BLaER1 treated with 17β-estradiol and CSF1 and Interleukin-3, amounts not matched to agents 10 nM and 100 nM (cell line): ENCODE results near the gene NELL2.

Experiments
- H3K27ac ChIP-seq, 11 experiments: shearing (Covaris generic); formaldehyde crosslinking; 2 replicates each; pipeline ENCODE4 v1.8.1; 2022
- H3K27me3 ChIP-seq, 11 experiments: shearing (Covaris generic); formaldehyde crosslinking; 2 replicates each; pipeline ENCODE4 v1.8.1; 2022
- H3K36me3 ChIP-seq, 11 experiments: shearing (Covaris generic); formaldehyde crosslinking; 2 replicates each; pipeline ENCODE4 v1.8.1; 2022
- H3K4me1 ChIP-seq, 10 experiments: shearing (Covaris generic); formaldehyde crosslinking; 2 replicates each; pipeline ENCODE4 v1.8.1; 2022
- H3K4me2 ChIP-seq, 11 experiments: shearing (Covaris generic); formaldehyde crosslinking; 2 replicates each; pipeline ENCODE4 v1.8.1; 2022
- H3K4me3 ChIP-seq, 10 experiments: shearing (Covaris generic); formaldehyde crosslinking; 2 replicates each; pipeline ENCODE4 v1.8.1; 2022
- H3K9ac ChIP-seq, 11 experiments: shearing (Covaris generic); formaldehyde crosslinking; 2 replicates each; pipeline ENCODE4 v1.8.1; 2022
- H3K9me3 ChIP-seq, 11 experiments: shearing (Covaris generic); formaldehyde crosslinking; replicated peaks in 1 of 11; 2 replicates each; pipeline ENCODE4 v1.8.1; 2022
- H4K20me1 ChIP-seq, 11 experiments: shearing (Covaris generic); formaldehyde crosslinking; 2 replicates each; pipeline ENCODE4 v1.8.1; 2022
- Cebpa-rat ChIP-seq, 11 experiments: shearing (Covaris generic); IDR thresholded peaks; 2 replicates each; pipeline ENCODE4 v1.8.1; 2022

Gene NELL2

DNA sequence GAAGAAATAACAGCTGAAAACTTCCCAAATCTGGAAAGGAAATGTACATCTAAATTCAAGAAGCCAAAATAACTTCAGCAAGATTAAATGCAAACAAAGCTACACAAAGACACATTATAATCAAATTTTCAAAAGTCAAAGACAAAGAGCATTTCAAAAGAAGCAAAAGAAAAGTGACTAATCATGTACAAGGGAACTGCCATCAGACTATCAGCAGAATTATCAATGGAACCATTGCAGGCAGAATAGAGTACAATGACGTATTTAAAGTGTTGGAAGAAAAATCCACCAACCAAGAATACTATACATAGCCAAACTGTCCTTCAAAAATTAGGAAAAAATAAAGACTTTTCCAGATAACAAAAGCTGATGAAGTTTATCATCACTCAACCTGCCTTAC is 147.5 kb downstream of the NELL2 start:
- Histone ChIP-seq H3K9me3 (peaks cover 16 to 48% (median 30%) of the 10 kb centered on the region in 11 experiments), H3K4me3 (no peak overlapping the region), H3K27ac (no peak overlapping the region), H3K4me1 (peaks cover 0 to 16% (median 0%) of the 10 kb centered on the region in 10 experiments; a peak in 4 of 20 replicates), H3K4me2 (no peak overlapping the region), H3K9ac (no peak overlapping the region), H4K20me1 (no peaks in the 10 kb centered on the region), H3K27me3 (no peaks in the 10 kb centered on the region), H3K36me3 (no peaks in the 10 kb centered on the region)
- TF ChIP-seq Cebpa-rat (IDR thresholded peaks at IDR 0.05): no peak

DNA sequence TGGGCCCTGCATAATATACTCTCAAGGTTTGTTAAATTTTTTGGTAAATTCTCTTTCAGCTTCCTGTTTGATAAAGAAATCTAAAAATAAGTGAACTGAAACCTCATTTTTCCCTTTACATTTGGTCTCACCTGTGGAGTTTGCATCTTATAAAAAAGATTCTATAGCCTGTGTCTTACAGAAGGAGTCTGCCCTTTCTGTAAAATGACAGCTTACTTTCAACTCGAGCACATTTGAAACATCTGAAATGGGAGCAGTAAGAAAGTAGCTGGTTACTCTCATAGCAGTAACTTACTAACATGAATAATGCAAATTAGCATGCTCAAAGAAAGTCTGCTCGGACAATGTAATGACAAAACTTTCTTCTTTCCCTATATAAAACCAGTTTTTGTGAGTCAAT is 155.8 kb downstream of the NELL2 start:
- Histone ChIP-seq H3K27me3 (no peaks in the 10 kb centered on the region), H3K27ac (no peak overlapping the region), H3K4me2 (no peak overlapping the region), H3K36me3 (no peaks in the 10 kb centered on the region), H4K20me1 (no peaks in the 10 kb centered on the region), H3K4me3 (no peak overlapping the region), H3K9me3 (peaks cover 0 to 6% (median 0%) of the 10 kb centered on the region in 11 experiments; a peak in 3 of 22 replicates), H3K9ac (no peak overlapping the region), H3K4me1 (no peaks in the 10 kb centered on the region)
- TF ChIP-seq Cebpa-rat (IDR thresholded peaks at IDR 0.05): no peak

DNA sequence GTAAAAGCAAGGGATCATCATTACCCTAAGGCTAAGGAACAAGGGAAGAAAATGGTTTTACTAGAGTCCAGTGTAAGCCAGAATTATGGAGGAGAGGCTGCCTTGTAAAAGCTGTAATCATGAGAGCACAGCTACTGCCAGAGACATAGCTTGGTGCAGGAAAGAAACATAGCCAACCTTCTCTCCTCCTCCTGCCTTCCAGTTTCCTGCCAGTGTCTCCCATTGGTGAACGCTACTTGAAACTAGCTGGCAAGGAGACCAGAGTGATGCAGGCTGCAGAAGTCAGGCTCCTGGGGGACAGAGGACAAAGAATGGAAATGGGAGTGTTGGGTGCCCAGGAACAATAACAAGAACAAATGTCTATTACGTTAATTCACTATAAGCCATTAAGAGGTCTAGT is 158.5 kb downstream of the NELL2 start:
- Histone ChIP-seq H3K9ac (no peak overlapping the region), H3K27ac (no peak overlapping the region)

DNA sequence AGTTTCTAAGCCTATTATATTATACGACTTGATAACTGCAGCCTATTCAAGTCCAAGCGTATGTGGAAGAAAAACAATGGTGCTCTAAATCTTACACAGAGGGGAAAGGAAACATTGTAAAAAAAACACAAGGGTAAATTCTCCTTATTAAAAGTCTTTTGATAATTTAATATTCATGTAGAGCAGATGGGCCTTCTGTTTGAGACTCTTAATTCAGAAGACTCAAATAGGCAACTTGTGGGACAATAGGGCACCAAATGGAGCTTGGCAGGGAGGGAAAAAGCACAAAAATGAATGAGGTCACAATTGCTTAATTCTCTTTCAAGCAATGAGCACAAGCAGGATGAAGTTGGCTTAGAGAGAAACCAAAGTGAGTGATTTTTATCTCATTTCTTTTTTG is 159.4 kb downstream of the NELL2 start:
- no peak overlapping the region for H3K27ac ChIP-seq
- H3K9ac ChIP-seq: no peak overlapping the region
- no peaks in the 10 kb centered on the region for H3K4me1 ChIP-seq
- no peak overlapping the region for H3K4me2 ChIP-seq
- H3K4me3 ChIP-seq: no peak overlapping the region
- no peaks in the 10 kb centered on the region for H3K9me3 ChIP-seq
- H4K20me1 ChIP-seq: no peaks in the 10 kb centered on the region
- no peaks in the 10 kb centered on the region for H3K36me3 ChIP-seq
- no peak for TF ChIP-seq Cebpa-rat (IDR thresholded peaks at IDR 0.05)
- no peaks in the 10 kb centered on the region for H3K27me3 ChIP-seq

More for the DNA sequence above, 158.5 kb downstream of the NELL2 start:
- Histone ChIP-seq H3K4me2 (no peak overlapping the region), H3K9me3 (no peaks in the 10 kb centered on the region), H4K20me1 (no peaks in the 10 kb centered on the region), H3K27me3 (no peaks in the 10 kb centered on the region), H3K4me3 (no peak overlapping the region), H3K36me3 (no peaks in the 10 kb centered on the region), H3K4me1 (no peaks in the 10 kb centered on the region)
- no peak for TF ChIP-seq Cebpa-rat (IDR thresholded peaks at IDR 0.05)

DNA sequence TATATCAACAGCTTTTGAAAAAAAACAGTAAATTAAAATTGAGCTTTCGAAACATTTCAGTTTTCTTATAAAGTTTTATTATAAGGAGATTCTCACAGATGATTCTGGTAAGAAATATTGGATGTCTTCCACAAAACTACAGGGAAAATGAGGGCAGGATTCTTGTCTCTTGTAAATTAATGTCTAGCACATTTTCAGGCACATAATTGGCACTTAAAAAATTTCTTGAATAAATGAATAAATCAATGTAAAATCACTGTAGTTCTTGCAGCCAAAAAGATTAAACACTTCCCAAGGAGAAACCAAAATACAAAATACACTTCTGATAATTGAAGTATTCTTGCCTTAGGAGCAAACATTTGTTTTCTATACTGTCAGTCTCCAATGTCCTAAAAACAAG is 164.4 kb downstream of the NELL2 start:
- Histone ChIP-seq H3K27ac (no peak overlapping the region), H3K4me1 (no peaks in the 10 kb centered on the region), H3K9me3 (no peaks in the 10 kb centered on the region), H3K27me3 (no peaks in the 10 kb centered on the region), H3K4me3 (no peak overlapping the region), H3K9ac (no peak overlapping the region), H4K20me1 (no peaks in the 10 kb centered on the region), H3K36me3 (no peaks in the 10 kb centered on the region), H3K4me2 (no peak overlapping the region)
- no peak for TF ChIP-seq Cebpa-rat (IDR thresholded peaks at IDR 0.05)

DNA sequence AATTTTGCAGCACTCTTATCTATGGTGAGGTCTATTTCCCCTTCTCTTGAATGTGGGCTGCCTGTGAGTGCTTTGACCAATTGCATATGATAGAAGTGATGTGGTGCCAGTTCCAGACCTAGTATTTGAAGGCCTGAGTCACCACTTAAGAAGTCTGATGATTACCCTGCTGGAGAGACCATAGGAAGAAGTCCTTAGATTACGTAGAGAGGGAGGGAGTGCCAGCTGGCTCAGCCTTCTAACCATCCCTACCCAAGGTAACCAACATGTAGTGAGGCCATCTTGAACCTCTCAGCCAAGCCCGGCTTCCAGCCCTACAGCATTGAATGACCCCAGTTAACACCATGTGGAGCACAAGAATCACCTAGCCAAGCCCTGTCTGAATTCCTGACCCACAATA is 166.9 kb downstream of the NELL2 start:
- no peak overlapping the region for H3K4me2 ChIP-seq
- no peak overlapping the region for H3K9ac ChIP-seq
- H3K27ac ChIP-seq: no peak overlapping the region
- no peaks in the 10 kb centered on the region for H4K20me1 ChIP-seq
- H3K4me1 ChIP-seq: no peaks in the 10 kb centered on the region
- no peaks in the 10 kb centered on the region for H3K36me3 ChIP-seq
- H3K4me3 ChIP-seq: no peak overlapping the region
- TF ChIP-seq Cebpa-rat (IDR thresholded peaks at IDR 0.05): no peak
- H3K27me3 ChIP-seq: no peaks in the 10 kb centered on the region
- no peaks in the 10 kb centered on the region for H3K9me3 ChIP-seq

DNA sequence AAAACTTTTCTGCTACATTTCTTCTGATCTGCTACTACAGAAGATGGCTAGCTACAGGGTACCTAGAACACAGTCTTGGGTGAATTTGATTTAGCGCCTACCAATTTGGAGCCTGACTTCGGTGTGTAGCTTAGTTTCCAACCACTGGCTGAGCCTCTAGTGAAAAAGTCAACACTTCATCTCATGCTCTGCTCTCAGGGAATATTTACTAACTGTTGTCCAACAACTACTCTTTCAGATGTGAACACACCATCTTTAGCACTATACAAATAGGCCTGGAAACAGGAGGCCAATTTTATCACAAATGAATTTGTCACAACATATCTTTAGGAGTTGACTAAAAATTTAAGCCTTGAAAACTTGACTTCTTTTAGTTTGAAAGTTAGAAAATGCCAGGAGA is 167.9 kb downstream of the NELL2 start:
- H3K27me3 ChIP-seq: no peaks in the 10 kb centered on the region
- H3K9ac ChIP-seq: no peak overlapping the region
- H3K4me2 ChIP-seq: no peak overlapping the region
- no peak overlapping the region for H3K4me3 ChIP-seq
- H3K27ac ChIP-seq: no peak overlapping the region
- no peaks in the 10 kb centered on the region for H4K20me1 ChIP-seq
- H3K9me3 ChIP-seq: no peaks in the 10 kb centered on the region
- no peaks in the 10 kb centered on the region for H3K36me3 ChIP-seq
- H3K4me1 ChIP-seq: no peaks in the 10 kb centered on the region
- TF ChIP-seq Cebpa-rat (IDR thresholded peaks at IDR 0.05): no peak

DNA sequence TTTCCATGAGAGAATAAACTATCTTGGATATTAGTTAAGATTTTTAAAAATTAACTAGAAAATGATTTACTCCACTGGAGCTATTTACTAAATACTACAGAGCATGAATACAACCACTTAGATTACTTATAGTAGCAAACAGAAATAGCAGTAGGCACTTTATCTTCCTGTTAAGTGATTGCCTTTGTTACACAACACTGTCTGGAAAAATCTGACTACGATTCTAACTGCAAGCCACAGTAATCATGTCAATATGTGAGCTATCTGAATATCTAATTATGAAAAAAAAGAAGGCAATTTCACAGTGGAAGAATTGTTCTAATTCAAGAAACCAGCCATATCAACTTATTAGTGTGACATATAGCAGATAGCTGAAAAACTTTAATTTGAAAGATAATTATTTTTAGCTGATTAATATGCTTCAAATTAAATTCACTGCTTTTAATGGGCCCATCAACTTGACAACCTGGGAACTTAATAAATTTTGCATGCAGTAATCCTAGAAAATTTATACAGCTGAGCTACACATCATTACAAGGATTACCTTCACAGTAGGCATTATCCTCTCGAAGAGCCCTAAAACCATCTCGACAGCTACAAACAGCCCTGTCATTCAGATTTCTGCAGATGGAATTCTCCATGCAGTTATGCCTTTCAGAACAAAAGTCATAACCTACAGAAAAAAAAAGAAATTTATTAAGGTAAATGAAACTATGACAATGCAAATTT is 172.8 kb downstream of the NELL2 start:
- H3K4me3 ChIP-seq: no peak overlapping the region
- no peaks in the 10 kb centered on the region for H3K4me1 ChIP-seq
- no peaks in the 10 kb centered on the region for H3K27me3 ChIP-seq
- H4K20me1 ChIP-seq: no peaks in the 10 kb centered on the region
- TF ChIP-seq Cebpa-rat (IDR thresholded peaks at IDR 0.05): no peak
- no peak overlapping the region for H3K9ac ChIP-seq
- H3K9me3 ChIP-seq: no peaks in the 10 kb centered on the region
- no peak overlapping the region for H3K4me2 ChIP-seq
- H3K27ac ChIP-seq: no peak overlapping the region
- no peaks in the 10 kb centered on the region for H3K36me3 ChIP-seq

DNA sequence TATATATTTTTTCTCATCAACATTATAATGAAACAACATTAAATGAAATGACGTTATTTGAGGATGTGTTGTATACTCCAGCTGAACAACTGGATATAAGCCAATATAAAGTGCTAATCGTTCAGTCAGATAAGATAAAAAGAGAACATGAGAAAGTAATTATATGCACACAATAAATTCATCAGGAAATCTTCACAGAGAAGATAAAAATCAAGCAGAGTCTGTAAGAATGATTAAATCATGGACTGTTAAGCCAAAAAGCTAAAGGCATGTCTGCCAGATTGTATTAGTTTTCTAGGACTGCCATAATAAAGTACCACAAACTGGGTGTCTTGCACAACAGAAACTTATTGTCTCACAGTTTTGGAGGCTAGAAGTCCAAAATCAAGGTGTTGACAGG is 178.6 kb downstream of the NELL2 start:
- no peak for TF ChIP-seq Cebpa-rat (IDR thresholded peaks at IDR 0.05)
- Histone ChIP-seq H4K20me1 (no peaks in the 10 kb centered on the region), H3K9me3 (no peaks in the 10 kb centered on the region), H3K36me3 (no peaks in the 10 kb centered on the region), H3K4me2 (no peak overlapping the region), H3K27me3 (no peaks in the 10 kb centered on the region), H3K9ac (no peak overlapping the region), H3K4me1 (no peaks in the 10 kb centered on the region), H3K4me3 (no peak overlapping the region), H3K27ac (no peak overlapping the region)

DNA sequence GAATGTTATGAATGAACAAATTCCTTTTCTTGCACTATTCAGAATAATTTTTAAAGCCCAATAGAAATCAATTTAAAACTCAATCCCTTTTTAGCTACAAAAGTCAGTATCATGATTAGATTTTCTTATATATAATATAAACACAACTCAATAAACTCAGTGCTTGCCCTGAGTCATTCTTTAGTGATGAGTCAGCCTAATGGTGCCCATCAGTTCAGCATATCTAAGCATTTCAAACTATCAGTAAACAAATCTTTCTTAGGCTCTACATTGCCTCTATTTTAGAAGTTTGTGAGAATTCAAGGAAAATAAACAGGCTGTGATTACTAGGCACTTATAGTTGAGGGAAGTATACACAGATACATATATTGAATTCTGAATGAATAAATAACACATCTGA is 179.6 kb downstream of the NELL2 start:
- Histone ChIP-seq H3K27me3 (no peaks in the 10 kb centered on the region), H3K4me2 (no peak overlapping the region), H3K4me1 (no peaks in the 10 kb centered on the region), H3K4me3 (no peak overlapping the region), H3K9me3 (no peaks in the 10 kb centered on the region), H3K9ac (no peak overlapping the region), H3K27ac (no peak overlapping the region), H3K36me3 (no peaks in the 10 kb centered on the region), H4K20me1 (no peaks in the 10 kb centered on the region)
- no peak for TF ChIP-seq Cebpa-rat (IDR thresholded peaks at IDR 0.05)
